BE2C (cell line): ENCODE results near the gene PTPRD.

ENCODE experiments used
- DNase-seq: peaks from one replicate; pipeline ENCODE4 v3.0.0-alpha.2; 2020
- H3K27me3 ChIP-seq: fragments of 250-450 bp; sonication (Bioruptor Pico); 2 replicates; pipeline ENCODE4 v1.5.1; 2020; ENCODE audit warnings: mild to moderate bottlenecking
- H3K36me3 ChIP-seq: fragments of 250-450 bp; sonication (Bioruptor Pico); 2 replicates; pipeline ENCODE4 v1.5.1; 2020; ENCODE audit warnings: mild to moderate bottlenecking
- H3K4me1 ChIP-seq: fragments of 250-450 bp; sonication (Bioruptor Pico); 2 replicates; pipeline ENCODE4 v1.5.1; 2020
- H3K4me3 ChIP-seq: 2 replicates; pipeline ENCODE4 v1.5.1; 2011; ENCODE audit warnings: low read depth, low read length
- H3K9me3 ChIP-seq: fragments of 250-450 bp; sonication (Bioruptor Pico); 2 replicates; pipeline ENCODE4 v1.5.1; 2020
- TF ChIP-seq, protein P1 (sequence below): IDR thresholded peaks from 2 replicates; pipeline ENCODE4 v1.5.1; 2012; ENCODE audit warnings: mild to moderate bottlenecking, low read depth, low read length

PTPRD gene

DNA sequence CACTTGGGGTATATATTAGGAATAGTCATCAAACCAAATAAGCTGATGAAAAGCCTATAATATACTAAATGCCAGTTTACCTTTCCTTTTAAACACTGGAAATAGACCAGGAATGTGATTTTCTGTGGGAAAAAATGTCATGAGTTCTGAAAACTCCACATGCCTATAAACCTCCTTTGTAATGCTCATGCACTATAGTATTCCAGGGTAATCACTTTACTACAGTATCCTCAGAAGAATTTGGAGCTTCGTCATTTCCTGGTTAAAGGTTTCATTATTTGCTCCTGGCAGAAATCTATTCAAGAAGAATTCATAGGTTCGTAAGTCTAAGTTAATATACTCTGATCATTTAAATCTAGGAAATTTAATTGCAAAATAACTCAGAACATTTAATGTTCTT, 1736.5 kb downstream of the PTPRD start:
- H3K4me3 ChIP-seq = no peak overlapping the region
- H3K36me3 ChIP-seq = no peaks in the 10 kb centered on the region
- no peak for DNase-seq
- TF ChIP-seq, protein P1, sequence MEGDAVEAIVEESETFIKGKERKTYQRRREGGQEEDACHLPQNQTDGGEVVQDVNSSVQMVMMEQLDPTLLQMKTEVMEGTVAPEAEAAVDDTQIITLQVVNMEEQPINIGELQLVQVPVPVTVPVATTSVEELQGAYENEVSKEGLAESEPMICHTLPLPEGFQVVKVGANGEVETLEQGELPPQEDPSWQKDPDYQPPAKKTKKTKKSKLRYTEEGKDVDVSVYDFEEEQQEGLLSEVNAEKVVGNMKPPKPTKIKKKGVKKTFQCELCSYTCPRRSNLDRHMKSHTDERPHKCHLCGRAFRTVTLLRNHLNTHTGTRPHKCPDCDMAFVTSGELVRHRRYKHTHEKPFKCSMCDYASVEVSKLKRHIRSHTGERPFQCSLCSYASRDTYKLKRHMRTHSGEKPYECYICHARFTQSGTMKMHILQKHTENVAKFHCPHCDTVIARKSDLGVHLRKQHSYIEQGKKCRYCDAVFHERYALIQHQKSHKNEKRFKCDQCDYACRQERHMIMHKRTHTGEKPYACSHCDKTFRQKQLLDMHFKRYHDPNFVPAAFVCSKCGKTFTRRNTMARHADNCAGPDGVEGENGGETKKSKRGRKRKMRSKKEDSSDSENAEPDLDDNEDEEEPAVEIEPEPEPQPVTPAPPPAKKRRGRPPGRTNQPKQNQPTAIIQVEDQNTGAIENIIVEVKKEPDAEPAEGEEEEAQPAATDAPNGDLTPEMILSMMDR = no peak
- no peaks in the 10 kb centered on the region for H3K4me1 ChIP-seq
- no peaks in the 10 kb centered on the region for H3K9me3 ChIP-seq
- no peaks in the 10 kb centered on the region for H3K27me3 ChIP-seq

DNA sequence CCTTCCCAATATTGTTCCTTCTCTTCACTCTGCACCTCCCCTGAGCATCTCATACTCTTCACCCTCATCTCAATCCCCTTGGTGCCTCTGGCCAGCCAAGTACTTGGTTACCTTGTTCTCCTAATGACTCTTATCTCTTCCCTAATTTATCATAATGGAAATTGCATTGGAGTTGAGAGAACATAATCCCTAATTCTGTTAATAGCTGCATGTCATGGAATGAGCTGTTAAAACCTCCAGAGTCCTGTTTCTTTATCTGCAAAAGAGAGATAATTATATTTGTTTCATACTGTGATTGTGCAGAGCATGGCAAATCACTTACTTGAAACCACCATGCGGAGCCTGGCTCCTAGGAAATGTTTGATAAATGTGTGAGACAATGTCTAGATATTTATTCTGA, 1738.3 kb downstream of the PTPRD start:
- Histone ChIP-seq H3K4me3 (no peak overlapping the region), H3K27me3 (no peaks in the 10 kb centered on the region), H3K9me3 (no peaks in the 10 kb centered on the region), H3K36me3 (no peaks in the 10 kb centered on the region), H3K4me1 (no peaks in the 10 kb centered on the region)
- TF ChIP-seq, protein P1 = no peak
- DNase-seq = no peak

DNA sequence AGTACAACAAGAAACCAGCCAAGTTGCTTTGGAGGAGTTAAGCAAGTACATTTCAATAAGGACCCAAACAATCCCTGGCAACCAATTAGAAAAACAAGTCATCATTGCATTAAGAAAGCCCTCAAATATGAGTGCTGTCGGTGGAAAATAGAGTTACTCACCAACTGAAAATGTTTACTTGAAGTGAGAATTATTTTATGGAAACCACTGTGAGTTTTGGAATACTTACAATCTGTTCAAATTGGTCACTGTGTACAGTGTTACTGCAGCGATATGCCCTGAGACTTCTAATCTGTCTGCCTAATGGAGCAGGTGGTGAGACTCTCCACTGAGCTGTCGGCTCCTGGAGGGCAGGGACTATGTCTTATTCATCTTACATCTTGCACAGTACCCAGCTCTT, 1740.0 kb downstream of the PTPRD start:
- Histone ChIP-seq H3K27me3 (no peaks in the 10 kb centered on the region), H3K9me3 (no peaks in the 10 kb centered on the region), H3K4me3 (no peak overlapping the region), H3K4me1 (no peaks in the 10 kb centered on the region), H3K36me3 (no peaks in the 10 kb centered on the region)
- DNase-seq = no peak
- TF ChIP-seq, protein P1 = no peak

DNA sequence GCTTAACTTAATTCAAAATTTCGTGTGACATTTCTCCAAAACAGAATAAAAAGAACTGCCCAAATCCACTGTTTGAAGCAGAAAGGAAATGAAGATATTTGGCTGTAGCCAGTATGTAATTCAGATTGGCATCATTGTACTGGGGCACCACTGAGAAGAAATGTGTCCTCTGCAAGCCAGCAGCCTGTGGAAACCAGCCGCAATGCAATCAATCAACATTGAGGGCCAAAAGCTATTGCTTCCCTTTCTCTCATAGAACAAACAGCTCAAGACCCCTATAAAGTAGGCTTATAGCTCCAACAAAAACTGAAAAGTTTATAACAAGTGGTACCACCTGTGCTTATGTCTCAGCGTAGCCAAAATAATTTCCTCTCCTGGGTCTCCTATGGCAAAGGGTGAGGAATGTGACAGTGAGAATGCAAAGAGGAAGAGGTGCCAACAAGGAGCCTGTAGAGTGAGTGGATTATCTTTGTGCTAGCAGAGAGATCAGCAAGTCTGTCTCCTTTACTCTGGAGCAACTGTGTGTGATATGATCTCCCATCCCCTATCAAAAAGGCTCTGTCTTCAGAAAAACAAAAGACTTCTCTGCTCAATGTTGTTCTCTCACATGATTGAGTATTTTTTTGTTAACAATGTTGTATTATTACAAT, 1740.9 kb downstream of the PTPRD start:
- Histone ChIP-seq H3K36me3 (no peaks in the 10 kb centered on the region), H3K4me1 (no peaks in the 10 kb centered on the region), H3K4me3 (no peak overlapping the region), H3K9me3 (no peaks in the 10 kb centered on the region), H3K27me3 (no peaks in the 10 kb centered on the region)
- no peak for DNase-seq
- TF ChIP-seq, protein P1 = no peak

DNA sequence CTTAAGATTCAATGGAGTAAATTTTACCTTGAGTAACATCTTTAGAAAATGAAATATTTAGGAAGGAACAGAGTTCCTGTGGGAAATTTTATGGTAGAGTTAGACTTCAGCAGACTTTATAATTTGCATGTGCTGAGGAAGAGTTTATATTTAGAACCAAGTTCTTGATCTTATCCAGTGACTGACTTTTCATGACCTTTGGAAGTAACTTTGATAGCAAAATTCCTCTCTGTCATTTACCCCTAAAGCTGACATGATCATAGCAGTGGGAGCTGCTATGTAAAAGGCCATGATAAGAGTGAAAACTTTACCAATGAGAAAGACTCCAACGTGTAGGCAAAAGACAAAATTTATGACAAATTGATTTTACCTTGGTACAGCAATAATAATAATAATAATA, 1741.4 kb downstream of the PTPRD start:
- no peaks in the 10 kb centered on the region for H3K9me3 ChIP-seq
- TF ChIP-seq, protein P1 = no peak
- H3K36me3 ChIP-seq = no peaks in the 10 kb centered on the region
- no peaks in the 10 kb centered on the region for H3K4me1 ChIP-seq
- no peak for DNase-seq
- H3K27me3 ChIP-seq = no peaks in the 10 kb centered on the region
- no peak overlapping the region for H3K4me3 ChIP-seq

DNA sequence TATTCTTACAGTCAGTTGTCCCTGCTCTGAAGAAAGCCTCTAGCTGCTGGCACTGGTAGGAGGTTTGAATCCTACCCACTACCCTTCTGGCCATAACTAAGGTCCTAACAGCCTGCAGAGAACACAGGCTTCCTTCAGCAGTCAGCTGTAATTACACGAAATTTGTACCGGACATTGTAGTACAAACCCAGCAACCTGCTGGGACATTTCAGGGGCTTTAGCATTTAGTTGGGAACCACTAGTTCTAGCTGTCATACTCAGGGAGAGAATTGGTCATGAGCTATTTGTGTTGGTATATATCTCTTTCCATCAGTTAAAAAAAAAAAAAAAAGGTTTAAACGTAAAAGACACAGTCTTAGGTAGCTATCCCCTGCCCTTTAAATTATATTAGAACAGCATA, 1743.0 kb downstream of the PTPRD start:
- H3K27me3 ChIP-seq = no peaks in the 10 kb centered on the region
- TF ChIP-seq, protein P1 = no peak
- no peaks in the 10 kb centered on the region for H3K9me3 ChIP-seq
- DNase-seq = no peak
- no peaks in the 10 kb centered on the region for H3K4me1 ChIP-seq
- H3K4me3 ChIP-seq = no peak overlapping the region
- no peaks in the 10 kb centered on the region for H3K36me3 ChIP-seq
